Omental fat pad (tissue), 4 donors: ENCODE results near the gene CYTH2. TPM values are rescaled to one million over a fixed set of nuclear protein-coding genes. Genes with fewer than 3 reads are reported as not detected.

Experiments
- ATAC-seq: fragments of 150-250 bp; one replicate; pipeline ENCODE4 v1.9.1; 2016; ENCODE audit warnings: mild to moderate bottlenecking, moderate library complexity; ENCODE audit not compliant: low FRiP score
- DNase-seq: peaks from one replicate; pipeline ENCODE4 v3.0.0-alpha.2; 2019; ENCODE audit warnings: low spot score
- total RNA-seq, 4 donors: library from RNA; depleted of rRNA; stranded (reverse); fragments of >200 nt; gene quantifications; one replicate each; pipeline ENCODE4 v1.1.0, GENCODE V29; 2016
- TF ChIP-seq, protein P1 (sequence below), 3 donors: fragments of 450-650 bp; IDR thresholded peaks; one replicate each; pipeline ENCODE4 v1.5.1; 2016 to 2017; ENCODE audit warnings: antibody characterized with exemption in 3 of 3, mild to moderate bottlenecking in 3 of 3, moderate library complexity in 2 of 3

The CYTH2 gene
- total RNA-seq, 4 donors from 2014 or later: 19.2 to 49.7 (median 26.8) TPM

DNA sequence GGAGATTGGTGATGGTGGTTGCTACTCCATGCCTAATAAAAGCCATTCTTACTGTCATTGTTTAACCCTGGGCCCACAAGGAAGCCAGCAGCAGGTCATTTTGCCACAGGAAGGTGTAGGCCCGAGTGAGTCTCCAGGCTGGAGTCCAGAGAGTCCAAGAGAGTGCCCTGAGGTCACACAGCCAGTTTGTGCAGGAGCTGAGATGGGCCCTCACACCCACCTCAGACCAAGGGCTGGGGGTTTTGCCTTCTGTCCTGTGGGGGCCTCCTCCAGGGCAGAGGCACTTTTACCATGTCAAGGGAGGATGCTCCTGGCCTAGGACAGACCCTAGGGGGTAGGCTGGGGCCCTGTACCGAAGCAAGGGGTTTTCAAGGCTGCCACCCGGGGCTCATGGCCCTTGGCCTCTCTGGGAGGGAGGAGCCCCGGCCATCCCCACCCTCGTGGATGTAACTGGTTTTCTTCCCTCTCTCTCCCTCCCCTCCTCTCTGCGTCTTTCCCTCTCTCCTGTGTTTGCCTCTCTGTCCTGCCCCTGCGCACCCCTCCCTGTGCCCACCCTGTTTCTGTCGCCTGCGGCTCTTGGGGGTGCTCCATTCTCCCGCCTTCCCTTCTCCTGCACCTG is 8.0 kb downstream of the CYTH2 start:
- TF ChIP-seq, protein P1, sequence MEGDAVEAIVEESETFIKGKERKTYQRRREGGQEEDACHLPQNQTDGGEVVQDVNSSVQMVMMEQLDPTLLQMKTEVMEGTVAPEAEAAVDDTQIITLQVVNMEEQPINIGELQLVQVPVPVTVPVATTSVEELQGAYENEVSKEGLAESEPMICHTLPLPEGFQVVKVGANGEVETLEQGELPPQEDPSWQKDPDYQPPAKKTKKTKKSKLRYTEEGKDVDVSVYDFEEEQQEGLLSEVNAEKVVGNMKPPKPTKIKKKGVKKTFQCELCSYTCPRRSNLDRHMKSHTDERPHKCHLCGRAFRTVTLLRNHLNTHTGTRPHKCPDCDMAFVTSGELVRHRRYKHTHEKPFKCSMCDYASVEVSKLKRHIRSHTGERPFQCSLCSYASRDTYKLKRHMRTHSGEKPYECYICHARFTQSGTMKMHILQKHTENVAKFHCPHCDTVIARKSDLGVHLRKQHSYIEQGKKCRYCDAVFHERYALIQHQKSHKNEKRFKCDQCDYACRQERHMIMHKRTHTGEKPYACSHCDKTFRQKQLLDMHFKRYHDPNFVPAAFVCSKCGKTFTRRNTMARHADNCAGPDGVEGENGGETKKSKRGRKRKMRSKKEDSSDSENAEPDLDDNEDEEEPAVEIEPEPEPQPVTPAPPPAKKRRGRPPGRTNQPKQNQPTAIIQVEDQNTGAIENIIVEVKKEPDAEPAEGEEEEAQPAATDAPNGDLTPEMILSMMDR (IDR thresholded peaks at IDR 0.05): no peak
- no peak for DNase-seq
- ATAC-seq: no peak

DNA sequence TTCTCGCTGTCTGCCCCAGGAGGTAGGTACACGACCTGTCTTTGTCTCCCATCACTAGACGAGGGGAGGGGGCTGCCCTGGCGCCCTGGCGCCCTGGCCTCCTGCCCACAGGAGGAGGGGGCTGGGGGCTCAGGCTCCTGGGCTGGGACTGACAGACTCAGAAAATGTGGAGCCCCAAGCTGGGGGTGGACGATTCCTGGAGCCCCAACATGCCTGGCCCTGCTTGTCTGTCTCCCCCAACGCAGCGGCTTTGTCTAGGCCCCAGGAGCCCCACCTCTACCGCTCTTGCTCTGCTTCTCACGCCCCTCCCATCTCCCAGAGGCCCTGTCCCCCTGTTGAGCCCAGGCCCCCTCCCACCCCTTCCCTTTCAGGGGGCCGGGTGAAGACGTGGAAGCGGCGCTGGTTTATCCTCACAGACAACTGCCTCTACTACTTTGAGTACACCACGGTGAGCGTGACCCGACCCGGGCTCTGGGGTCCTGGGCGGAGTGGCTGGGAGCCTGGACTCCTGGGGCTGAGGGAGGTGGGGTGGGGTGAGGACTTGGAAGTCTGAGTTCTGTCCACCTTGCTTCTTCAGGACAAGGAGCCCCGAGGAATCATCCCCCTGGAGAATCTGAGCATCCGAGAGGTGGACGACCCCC is 8.6 kb downstream of the CYTH2 start:
- TF ChIP-seq, protein P1 (IDR thresholded peaks at IDR 0.05): no peak
- DNase-seq: no peak
- ATAC-seq: no peak

DNA sequence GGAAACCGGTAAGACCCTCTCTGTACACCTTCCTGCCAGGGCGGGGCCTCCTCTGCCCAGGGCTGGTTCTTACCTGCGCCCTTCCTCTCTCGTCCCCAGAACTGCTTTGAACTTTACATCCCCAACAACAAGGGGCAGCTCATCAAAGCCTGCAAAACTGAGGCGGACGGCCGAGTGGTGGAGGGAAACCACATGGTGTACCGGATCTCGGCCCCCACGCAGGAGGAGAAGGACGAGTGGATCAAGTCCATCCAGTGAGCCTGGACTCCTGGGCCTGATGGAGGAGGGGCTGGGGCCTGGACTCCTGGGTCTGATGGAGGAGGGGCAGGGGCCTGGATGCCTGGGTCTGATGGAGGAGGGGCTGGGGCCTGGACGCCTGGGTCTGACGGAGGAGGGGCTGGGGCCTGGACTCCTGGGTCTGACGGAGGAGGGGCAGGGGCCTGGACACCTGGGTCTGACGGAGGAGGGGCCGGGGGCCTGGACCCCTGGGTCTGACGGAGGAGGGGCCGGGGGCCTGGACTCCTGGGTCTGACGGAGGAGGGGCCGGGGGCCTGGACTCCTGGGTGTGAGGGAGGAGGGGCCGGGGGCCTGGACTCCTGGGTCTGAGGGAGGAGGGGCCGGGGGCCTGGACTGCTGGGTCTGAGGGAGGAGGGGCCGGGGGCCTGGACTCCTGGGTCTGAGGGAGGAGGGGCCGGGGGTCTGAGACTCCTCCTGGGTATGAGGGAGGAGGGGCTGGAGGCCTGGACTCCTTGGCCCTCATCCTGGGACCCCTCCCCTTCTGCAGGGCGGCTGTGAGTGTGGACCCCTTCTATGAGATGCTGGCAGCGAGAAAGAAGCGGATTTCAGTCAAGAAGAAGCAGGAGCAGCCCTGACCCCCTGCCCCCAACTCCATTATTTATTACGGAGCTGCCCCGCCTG is 9.4 kb downstream of the CYTH2 start:
- ATAC-seq (no peak), DNase-seq (no peak)
- TF ChIP-seq, protein P1 (IDR thresholded peaks at IDR 0.05): no peak

DNA sequence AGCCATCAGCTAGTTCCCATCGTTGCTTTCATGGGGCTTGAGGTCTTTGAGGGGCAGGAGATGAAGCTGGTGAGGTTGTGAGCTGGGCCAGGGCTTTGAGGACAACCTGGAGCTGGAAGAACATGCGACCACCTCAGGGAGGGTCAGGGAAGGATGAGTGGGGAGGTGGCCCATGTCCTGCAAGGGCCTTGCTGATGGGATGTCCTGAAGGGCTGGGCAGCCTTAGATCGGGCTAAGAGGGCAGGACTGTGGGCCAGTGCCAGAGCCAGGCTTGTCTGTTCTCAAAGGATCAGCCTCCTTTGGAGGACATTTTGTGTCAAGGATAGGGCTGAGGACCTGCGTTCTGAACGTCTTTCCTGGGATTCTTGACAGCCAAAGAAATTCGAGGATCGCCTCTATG is 10.5 kb downstream of the CYTH2 start:
- TF ChIP-seq, protein P1 (IDR thresholded peaks at IDR 0.05): no peak
- DNase-seq (no peak), ATAC-seq (no peak)

DNA sequence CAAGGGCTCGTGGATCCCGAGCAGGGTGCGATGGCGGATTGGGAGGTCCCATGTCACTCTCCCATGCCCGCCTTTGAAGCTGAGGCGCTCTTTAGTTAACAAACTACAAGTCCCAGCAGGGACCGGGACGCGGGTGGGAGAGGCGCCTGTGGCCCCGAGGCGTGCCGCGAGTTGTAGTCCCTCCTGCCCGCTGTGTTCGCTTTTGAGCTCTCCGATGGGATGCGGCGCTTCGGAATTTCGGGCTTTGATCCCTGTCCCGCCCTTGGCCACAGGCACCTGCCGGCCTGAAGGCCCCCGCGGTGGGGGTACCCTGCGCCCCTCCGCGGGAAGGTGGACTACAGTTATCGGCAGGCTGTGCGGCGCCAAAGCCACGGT is 11.0 kb downstream of the CYTH2 start:
- no peak for ATAC-seq
- TF ChIP-seq, protein P1 (IDR thresholded peaks at IDR 0.05): no peak

DNA sequence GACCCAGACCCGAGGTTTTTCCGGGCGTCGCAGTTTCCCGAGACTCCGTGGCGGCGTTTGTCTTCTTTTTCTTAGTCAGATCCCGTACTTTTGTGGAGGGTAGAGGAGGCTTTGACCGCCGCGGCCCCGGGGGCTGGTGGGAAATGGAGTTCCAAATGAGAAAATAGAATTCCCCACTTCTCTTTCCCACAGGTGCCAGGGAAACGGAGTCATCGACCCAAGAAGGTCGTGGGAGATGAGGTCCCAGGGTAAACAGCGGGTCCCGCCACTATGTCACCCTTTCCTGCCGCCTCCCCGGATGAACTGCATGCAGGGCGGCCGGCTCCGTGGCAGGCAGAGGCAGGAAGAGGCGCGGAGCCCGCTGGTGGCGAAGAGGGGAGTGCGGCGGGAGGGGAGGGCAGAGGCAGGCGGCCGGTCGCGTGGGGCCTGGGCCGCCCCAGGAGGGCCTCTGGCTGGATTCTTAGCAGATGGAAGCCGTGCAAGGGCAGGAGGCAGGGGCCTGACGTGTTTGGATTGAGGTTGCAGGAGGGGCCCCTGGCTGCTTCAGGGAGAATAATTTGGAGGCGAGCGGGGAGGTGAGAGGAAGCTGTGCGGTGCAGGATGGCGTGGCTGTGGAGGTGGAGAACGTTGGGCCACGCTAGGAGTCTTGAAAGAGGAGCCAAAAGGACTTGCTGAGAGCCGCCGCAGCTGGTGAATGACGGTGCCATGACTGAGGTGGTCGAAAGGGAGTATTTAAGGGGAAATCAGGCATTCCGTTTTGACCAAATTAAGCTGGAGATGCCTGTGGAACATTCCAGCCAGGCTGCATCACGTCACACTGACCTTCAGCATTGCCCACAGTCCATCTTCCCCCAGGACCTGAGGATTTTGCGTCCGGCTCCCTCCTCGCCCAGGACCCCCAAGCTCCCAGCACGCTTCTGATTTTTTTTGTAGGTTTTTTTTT is 11.7 kb downstream of the CYTH2 start:
- DNase-seq (no peak), ATAC-seq (peak; percentile 50)
- TF ChIP-seq, protein P1 (IDR thresholded peaks at IDR 0.05): no peak

More for the DNA sequence above, 11.0 kb downstream of the CYTH2 start:
- no peak for DNase-seq
